Epithelial cell of proximal tubule (primary cell): ENCODE measurements around the gene SRGAP3. TPM values are rescaled to one million over a fixed set of nuclear protein-coding genes. Genes with fewer than 3 reads are reported as not detected.
A peak's percentile ranks its signal among the peaks of the same experiment; 100 is the strongest.

Source experiments
- DNase-seq: peaks from one replicate; pipeline ENCODE4 v3.0.0-alpha.2; 2011; ENCODE audit warnings: low read depth
- H3K4me3 ChIP-seq: 2 replicates; pipeline ENCODE4 v1.5.1; 2011; ENCODE audit warnings: low read depth, mild to moderate bottlenecking, low read length
- CTCF ChIP-seq: conservative IDR thresholded peaks from 2 replicates; pipeline ENCODE4 v1.5.1; 2012; ENCODE audit warnings: low read depth, mild to moderate bottlenecking, low read length
- total RNA-seq: library from RNA; depleted of rRNA; stranded (reverse); fragments of >200 nt; gene quantifications from 2 replicates; pipeline ENCODE4 v1.2.3, GENCODE V29; 2015

The SRGAP3 gene
- total RNA-seq, 1 donor from 2014 or later = 3.4 TPM

GRCh38 chr3:9068051-9068450 lies 181.4 kb downstream of the SRGAP3 start:
- no peak for TF ChIP-seq CTCF

GRCh38 chr3:9067352-9067975 lies 182.0 kb downstream of the SRGAP3 start:
- DNase-seq = peak; percentile 12
- H3K4me3 ChIP-seq = no peak overlapping the region
- TF ChIP-seq CTCF = peak; percentile 97

More at GRCh38 chr3:9068051-9068450, 181.4 kb downstream of the SRGAP3 start:
- DNase-seq = no peak
- no peak overlapping the region for H3K4me3 ChIP-seq

- H3K4me3 ChIP-seq = no peak overlapping the region
- no peak for TF ChIP-seq CTCF
- no peak for DNase-seq
These were observed 182.7 kb downstream of the SRGAP3 start for GRCh38 chr3:9066775-9067174.

GRCh38 chr3:9066141-9066540 lies 183.3 kb downstream of the SRGAP3 start:
- DNase-seq = no peak
- no peak for TF ChIP-seq CTCF
- no peak overlapping the region for H3K4me3 ChIP-seq

GRCh38 chr3:9064850-9065249 lies 184.6 kb downstream of the SRGAP3 start:
- no peak overlapping the region for H3K4me3 ChIP-seq
- DNase-seq = no peak
- TF ChIP-seq CTCF = no peak

GRCh38 chr3:9064251-9064650 lies 185.2 kb downstream of the SRGAP3 start:
- TF ChIP-seq CTCF = no peak
- DNase-seq = no peak
- no peak overlapping the region for H3K4me3 ChIP-seq

GRCh38 chr3:9062570-9062969 lies 186.9 kb downstream of the SRGAP3 start:
- no peak overlapping the region for H3K4me3 ChIP-seq
- TF ChIP-seq CTCF = no peak
- DNase-seq = no peak
